Karpas-422 (cell line): ENCODE results near the gene MACROD2. TPM values are rescaled to one million over a fixed set of nuclear protein-coding genes. Genes with fewer than 3 reads are reported as not detected.

Source experiments
- DNase-seq: peaks from one replicate; pipeline ENCODE4 v3.0.0-alpha.2; 2015
- H2AFZ ChIP-seq: fragments of 200-600 bp; sonication (generic); 2 replicates; pipeline ENCODE4 v1.6.1; 2014; ENCODE audit warnings: antibody characterized with exemption, low read length, mixed read lengths
- H3K27ac ChIP-seq: fragments of 200-600 bp; sonication (generic); 2 replicates; pipeline ENCODE4 v1.5.1; 2014; ENCODE audit warnings: mild to moderate bottlenecking, low read length, moderate library complexity
- H3K27me3 ChIP-seq: fragments of 200-600 bp; sonication (generic); 2 replicates; pipeline ENCODE4 v1.6.1; 2014; ENCODE audit warnings: low read length, mixed read lengths
- H3K36me3 ChIP-seq: fragments of 200-600 bp; sonication (generic); 2 replicates; pipeline ENCODE4 v1.6.1; 2014; ENCODE audit warnings: low read length, mixed read lengths; ENCODE audit not compliant: insufficient read depth
- H3K4me1 ChIP-seq: fragments of 200-600 bp; sonication (generic); 2 replicates; pipeline ENCODE4 v1.6.1; 2014; ENCODE audit warnings: mild to moderate bottlenecking, low read length, mixed read lengths
- H3K4me2 ChIP-seq: fragments of 200-600 bp; sonication (generic); 2 replicates; pipeline ENCODE4 v1.6.1; 2014; ENCODE audit warnings: low read length, low read depth, mild to moderate bottlenecking; ENCODE audit not compliant: poor library complexity, severe bottlenecking
- H3K4me3 ChIP-seq: fragments of 200-600 bp; sonication (generic); 2 replicates; pipeline ENCODE4 v1.5.1; 2014; ENCODE audit warnings: mild to moderate bottlenecking, antibody characterized with exemption, low read length, mixed read lengths
- H3K79me2 ChIP-seq: fragments of 200-600 bp; sonication (generic); 2 replicates; pipeline ENCODE4 v1.6.1; 2014; ENCODE audit warnings: mild to moderate bottlenecking, low read length, mixed read lengths
- H3K9ac ChIP-seq: fragments of 200-600 bp; sonication (generic); 2 replicates; pipeline ENCODE4 v1.6.0; 2014; ENCODE audit warnings: low read length
- H3K9me2 ChIP-seq: fragments of 200-600 bp; sonication (generic), shearing (Covaris generic); replicated peaks from 2 replicates; pipeline ENCODE4 v1.6.0; 2014; ENCODE audit warnings: mild to moderate bottlenecking, low read length, moderate library complexity; ENCODE audit not compliant: insufficient read depth
- H3K9me3 ChIP-seq: fragments of 300-700, 200-600 bp; sonication (generic); 2 replicates; pipeline ENCODE4 v1.6.1; 2014; ENCODE audit warnings: low read length, mixed read lengths
- H4K20me1 ChIP-seq: fragments of 200-600 bp; sonication (generic); 2 replicates; pipeline ENCODE4 v1.6.1; 2014; ENCODE audit warnings: mild to moderate bottlenecking, antibody characterized with exemption, low read length, low read depth; ENCODE audit not compliant: insufficient read depth
- total RNA-seq: library from RNA; depleted of rRNA; stranded (reverse); fragments of >200 nt; shearing (Covaris generic); gene quantifications from 2 replicates; pipeline ENCODE4 v1.2.3, GENCODE V29; 2014; ENCODE audit warnings: low replicate concordance

Gene MACROD2
- total RNA-seq, 1 experiment from 2014 or later: 0.15 TPM

DNA sequence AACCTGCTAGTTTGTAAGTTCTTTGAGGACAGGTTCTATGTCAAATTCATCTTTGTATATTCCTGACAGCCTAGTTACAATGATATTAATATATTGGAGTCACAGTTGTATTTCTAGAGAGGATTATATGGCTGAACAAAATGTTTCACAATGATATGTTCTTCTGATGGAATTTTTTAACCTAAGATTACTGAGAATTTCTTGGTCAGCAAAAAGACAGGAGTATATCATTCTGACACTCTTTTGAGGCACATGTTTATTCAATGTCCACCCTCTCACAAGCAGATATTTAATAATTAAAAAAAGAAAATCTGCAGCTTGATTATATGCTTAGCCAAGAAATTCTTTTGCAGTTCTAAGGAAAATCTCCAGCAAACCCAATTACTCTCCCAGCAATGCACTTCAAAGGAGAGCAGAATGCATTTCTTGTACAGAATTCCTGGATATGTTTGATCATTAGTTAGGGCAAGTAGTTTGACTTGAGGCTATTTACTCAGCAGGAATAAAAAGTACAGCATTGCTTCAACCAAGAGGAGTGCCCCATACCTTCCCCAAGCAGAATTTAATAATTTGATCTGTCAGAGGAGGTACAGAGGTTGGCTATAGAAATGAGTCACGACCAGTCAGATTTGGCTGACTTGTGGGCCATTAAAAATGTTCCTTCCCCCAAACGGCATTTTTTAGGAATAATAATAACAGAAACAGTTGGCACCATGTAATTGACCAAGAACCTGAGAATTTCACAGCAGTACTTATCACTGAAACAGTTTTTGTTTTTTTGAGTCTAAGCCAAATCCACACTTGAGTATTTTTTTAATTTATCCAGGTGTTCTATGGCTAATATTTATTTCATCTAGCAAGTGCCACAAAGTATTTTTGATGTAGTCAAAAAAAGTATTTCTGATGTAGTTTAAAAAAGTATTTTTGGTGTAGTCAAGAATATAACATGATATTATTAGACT, 850.2 kb downstream of the MACROD2 start:
- H3K4me1 ChIP-seq: no peaks in the 10 kb centered on the region
- H3K4me3 ChIP-seq: no peak overlapping the region
- no peak for DNase-seq
- H3K27ac ChIP-seq: no peak overlapping the region
- H3K79me2 ChIP-seq: no peaks in the 10 kb centered on the region
- H3K4me2 ChIP-seq: no peak overlapping the region
- no peak overlapping the region for H3K9ac ChIP-seq
- H2AFZ ChIP-seq: no peak overlapping the region
- no peaks in the 10 kb centered on the region for H4K20me1 ChIP-seq
- no peaks in the 10 kb centered on the region for H3K9me2 ChIP-seq
- H3K9me3 ChIP-seq: peaks cover 10% of the 10 kb centered on the region; the same call in 1 of the 2 replicates
- no peaks in the 10 kb centered on the region for H3K27me3 ChIP-seq
- H3K36me3 ChIP-seq: no peaks in the 10 kb centered on the region

DNA sequence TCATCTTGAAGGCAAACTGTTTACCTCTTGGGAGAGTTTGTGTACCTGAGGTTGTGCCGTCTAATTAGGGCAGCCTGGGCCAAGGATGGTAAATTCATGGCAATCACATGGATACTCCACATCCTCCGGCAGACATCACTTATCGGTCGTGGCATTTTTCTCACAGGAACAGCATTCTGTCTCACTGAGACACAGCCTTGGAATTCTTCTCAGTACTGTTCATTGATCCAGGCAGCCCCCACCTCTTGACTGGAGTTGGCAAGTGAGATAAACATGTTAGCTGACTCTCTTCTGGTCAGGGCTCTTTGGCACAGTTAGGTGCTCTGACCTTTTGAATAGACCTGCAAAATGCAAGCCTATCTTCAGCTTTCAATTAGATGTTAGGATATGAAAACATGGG, 853.5 kb downstream of the MACROD2 start:
- no peak overlapping the region for H2AFZ ChIP-seq
- H3K4me3 ChIP-seq: no peak overlapping the region
- no peaks in the 10 kb centered on the region for H4K20me1 ChIP-seq
- no peaks in the 10 kb centered on the region for H3K36me3 ChIP-seq
- no peaks in the 10 kb centered on the region for H3K9me2 ChIP-seq
- no peak overlapping the region for H3K4me2 ChIP-seq
- no peaks in the 10 kb centered on the region for H3K27me3 ChIP-seq
- peaks cover 3% of the 10 kb centered on the region; the same call in 1 of the 2 replicates for H3K9me3 ChIP-seq
- no peaks in the 10 kb centered on the region for H3K79me2 ChIP-seq
- no peak overlapping the region for H3K9ac ChIP-seq
- H3K4me1 ChIP-seq: no peaks in the 10 kb centered on the region
- H3K27ac ChIP-seq: no peak overlapping the region
- no peak for DNase-seq

DNA sequence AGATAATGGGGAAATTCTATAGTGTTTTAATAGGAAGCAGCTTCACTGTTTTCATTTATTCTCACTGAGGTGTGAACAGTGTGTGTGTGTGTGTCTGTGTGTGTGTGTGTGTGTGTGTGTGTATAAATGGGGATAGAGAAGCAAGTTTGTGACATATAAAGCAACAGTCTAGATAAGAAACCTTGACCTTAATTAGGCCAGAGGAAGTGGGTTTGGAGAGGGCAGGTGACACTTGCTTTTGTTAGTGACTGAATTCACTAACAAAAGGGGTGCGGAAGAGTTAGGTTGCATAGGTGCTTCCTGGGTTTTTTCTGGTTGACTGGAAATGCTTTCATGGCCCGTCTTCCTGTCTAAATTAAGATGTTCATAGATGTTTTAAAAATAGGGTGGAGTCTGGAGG, 857.8 kb downstream of the MACROD2 start:
- Histone ChIP-seq H2AFZ (no peak overlapping the region), H3K9ac (no peak overlapping the region), H4K20me1 (no peaks in the 10 kb centered on the region), H3K79me2 (no peaks in the 10 kb centered on the region), H3K9me2 (no peaks in the 10 kb centered on the region), H3K4me3 (no peak overlapping the region), H3K4me2 (no peak overlapping the region), H3K4me1 (no peaks in the 10 kb centered on the region), H3K27me3 (no peaks in the 10 kb centered on the region), H3K27ac (no peak overlapping the region), H3K9me3 (no peaks in the 10 kb centered on the region), H3K36me3 (no peaks in the 10 kb centered on the region)
- DNase-seq: no peak

GRCh38 chr20:14855171-14855570, 859.9 kb downstream of the MACROD2 start:
- Histone ChIP-seq H3K4me1 (no peaks in the 10 kb centered on the region), H3K27me3 (no peaks in the 10 kb centered on the region), H2AFZ (no peak overlapping the region), H3K9me2 (no peaks in the 10 kb centered on the region), H3K4me3 (no peak overlapping the region), H3K4me2 (no peak overlapping the region), H3K9ac (no peak overlapping the region), H3K27ac (no peak overlapping the region), H3K79me2 (no peaks in the 10 kb centered on the region), H3K9me3 (no peaks in the 10 kb centered on the region), H3K36me3 (no peaks in the 10 kb centered on the region), H4K20me1 (no peaks in the 10 kb centered on the region)
- DNase-seq: no peak

GRCh38 chr20:14859627-14860026, 864.3 kb downstream of the MACROD2 start:
- no peak for DNase-seq
- H2AFZ ChIP-seq: no peak overlapping the region

DNA sequence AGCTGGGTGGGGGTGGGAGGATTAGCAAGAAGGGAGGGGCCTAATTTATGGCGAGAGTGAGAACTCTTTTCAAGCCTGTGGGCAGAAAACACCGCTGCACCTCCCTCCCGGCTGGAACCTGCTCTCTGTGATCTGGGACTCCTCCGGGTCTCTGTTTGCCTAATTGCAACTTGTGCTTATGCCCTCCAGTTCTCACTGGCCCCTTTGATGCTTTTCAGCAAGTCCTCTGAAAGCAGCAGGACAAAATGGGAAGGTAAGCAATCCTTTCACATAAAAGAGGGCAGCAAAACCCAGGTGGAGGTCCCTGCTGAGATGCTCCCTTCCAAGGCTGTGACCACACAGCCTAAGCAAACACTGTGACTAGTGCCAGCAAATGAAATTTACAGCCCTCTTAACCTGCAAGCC, 865.1 kb downstream of the MACROD2 start:
- no peak overlapping the region for H3K4me3 ChIP-seq
- no peaks in the 10 kb centered on the region for H3K9me3 ChIP-seq
- no peak overlapping the region for H3K9ac ChIP-seq
- H3K27ac ChIP-seq: no peak overlapping the region
- H3K4me1 ChIP-seq: no peaks in the 10 kb centered on the region
- no peaks in the 10 kb centered on the region for H3K79me2 ChIP-seq
- no peaks in the 10 kb centered on the region for H3K27me3 ChIP-seq
- no peak for DNase-seq
- no peaks in the 10 kb centered on the region for H3K36me3 ChIP-seq
- H4K20me1 ChIP-seq: no peaks in the 10 kb centered on the region
- no peak overlapping the region for H2AFZ ChIP-seq
- H3K9me2 ChIP-seq: no peaks in the 10 kb centered on the region
- H3K4me2 ChIP-seq: no peak overlapping the region

More at GRCh38 chr20:14859627-14860026, 864.3 kb downstream of the MACROD2 start:
- H3K9ac ChIP-seq: no peak overlapping the region
- H3K36me3 ChIP-seq: no peaks in the 10 kb centered on the region
- H3K9me2 ChIP-seq: no peaks in the 10 kb centered on the region
- no peak overlapping the region for H3K4me3 ChIP-seq
- no peak overlapping the region for H3K27ac ChIP-seq
- H3K4me2 ChIP-seq: no peak overlapping the region
- H3K4me1 ChIP-seq: no peaks in the 10 kb centered on the region
- H3K27me3 ChIP-seq: no peaks in the 10 kb centered on the region
- no peaks in the 10 kb centered on the region for H3K79me2 ChIP-seq
- H3K9me3 ChIP-seq: no peaks in the 10 kb centered on the region
- no peaks in the 10 kb centered on the region for H4K20me1 ChIP-seq

GRCh38 chr20:14861028-14861699, 865.8 kb downstream of the MACROD2 start:
- Histone ChIP-seq H3K9me2 (no peaks in the 10 kb centered on the region), H2AFZ (no peak overlapping the region), H3K9me3 (no peaks in the 10 kb centered on the region), H4K20me1 (no peaks in the 10 kb centered on the region), H3K4me3 (no peak overlapping the region), H3K9ac (no peak overlapping the region), H3K79me2 (no peaks in the 10 kb centered on the region), H3K36me3 (no peaks in the 10 kb centered on the region), H3K4me1 (no peaks in the 10 kb centered on the region), H3K4me2 (no peak overlapping the region), H3K27me3 (no peaks in the 10 kb centered on the region), H3K27ac (no peak overlapping the region)
- no peak for DNase-seq

DNA sequence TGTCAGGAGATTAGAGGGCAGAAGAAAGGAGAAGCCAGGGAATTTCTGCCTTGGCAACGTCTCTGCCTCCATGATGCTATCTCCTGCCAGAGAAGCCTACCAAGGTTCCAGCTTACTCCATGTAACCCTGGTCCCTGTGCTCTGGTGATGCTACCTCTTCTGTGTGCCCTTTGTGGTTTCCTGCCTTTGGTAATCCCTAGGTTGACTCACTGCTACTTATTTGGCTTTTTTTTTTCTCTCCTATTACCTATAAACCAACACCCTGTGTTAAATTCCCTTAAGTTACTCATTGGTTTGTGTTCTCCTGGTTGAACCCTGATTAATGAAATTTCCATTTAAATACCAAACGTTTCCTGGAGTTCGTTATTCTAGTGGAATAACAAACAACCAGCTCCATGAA, 869.9 kb downstream of the MACROD2 start:
- no peaks in the 10 kb centered on the region for H3K4me1 ChIP-seq
- no peaks in the 10 kb centered on the region for H3K79me2 ChIP-seq
- no peak overlapping the region for H2AFZ ChIP-seq
- no peaks in the 10 kb centered on the region for H3K27me3 ChIP-seq
- H3K27ac ChIP-seq: no peak overlapping the region
- no peak overlapping the region for H3K4me3 ChIP-seq
- H4K20me1 ChIP-seq: no peaks in the 10 kb centered on the region
- no peaks in the 10 kb centered on the region for H3K9me2 ChIP-seq
- no peak for DNase-seq
- no peaks in the 10 kb centered on the region for H3K36me3 ChIP-seq
- H3K9me3 ChIP-seq: 0 out of 2 replicates have a peak, but pooled peaks cover 4% of the 10 kb centered on the region
- no peak overlapping the region for H3K4me2 ChIP-seq
- no peak overlapping the region for H3K9ac ChIP-seq
